GM18499 (cell line): ENCODE results near the gene RPS17.
"Not testable (repeated sequence)": the region's sequence is repeated elsewhere in the genome, so short reads cannot be mapped to it uniquely, and the experiment has no call there.

Source experiments
- ATAC-seq: cut with Tn5 transposase; IDR thresholded peaks from one replicate; pipeline ENCODE4 v1.9.1; 2021; ENCODE audit warnings: moderate number of reproducible peaks; ENCODE audit not compliant: insufficient read depth, unreplicated experiment

The RPS17 gene

GRCh38 chr15:82530606-82531379 lies 9.5 kb downstream of the RPS17 start:
- ATAC-seq = no peak

GRCh38 chr15:82530006-82530405 lies 10.3 kb downstream of the RPS17 start:
- ATAC-seq = no peak

DNA sequence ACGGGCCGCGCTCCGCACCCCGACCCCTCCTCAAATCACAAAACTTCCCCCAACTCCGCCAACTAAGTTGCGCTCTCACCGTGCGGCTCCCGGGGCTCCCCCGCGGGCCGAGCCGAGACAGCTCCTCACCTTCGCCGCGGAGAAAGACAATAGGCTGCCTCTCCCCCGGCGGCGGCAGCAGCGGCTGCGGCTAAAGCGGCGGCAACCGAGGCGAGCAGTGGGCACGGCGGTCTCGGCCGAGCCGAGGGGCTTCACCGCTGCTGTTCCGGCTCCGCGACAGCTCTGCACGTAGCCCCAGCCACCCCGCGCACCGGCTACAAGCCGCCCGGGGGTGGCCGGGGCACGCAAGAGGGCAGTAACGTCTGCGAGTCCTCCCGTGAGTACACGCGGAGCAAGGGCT lies 26.7 kb downstream of the RPS17 start:
- not testable (repeated sequence) for ATAC-seq

DNA sequence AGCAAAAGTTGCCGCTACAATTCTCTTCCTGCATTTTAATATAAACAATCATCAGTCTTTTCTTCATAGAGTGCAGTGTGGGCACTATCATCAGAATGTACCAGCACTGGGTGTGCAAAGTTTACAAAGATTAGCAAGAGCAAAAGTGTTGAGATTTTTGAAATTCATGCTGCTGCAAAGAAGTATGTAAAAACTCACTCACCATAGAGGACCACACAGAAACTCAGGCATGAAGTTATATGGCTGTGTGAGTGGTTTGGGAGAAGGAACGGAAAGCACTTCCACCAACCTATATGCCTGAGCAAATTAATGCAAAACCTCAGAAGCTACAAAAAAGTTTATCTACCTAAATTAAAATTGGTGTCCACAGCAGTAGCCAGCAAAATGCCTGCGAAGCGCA lies 32.6 kb downstream of the RPS17 start:
- not testable (repeated sequence) for ATAC-seq

- ATAC-seq = not testable (repeated sequence)
These were observed 33.2 kb downstream of the RPS17 start for GRCh38 chr15:82507087-82507486.

DNA sequence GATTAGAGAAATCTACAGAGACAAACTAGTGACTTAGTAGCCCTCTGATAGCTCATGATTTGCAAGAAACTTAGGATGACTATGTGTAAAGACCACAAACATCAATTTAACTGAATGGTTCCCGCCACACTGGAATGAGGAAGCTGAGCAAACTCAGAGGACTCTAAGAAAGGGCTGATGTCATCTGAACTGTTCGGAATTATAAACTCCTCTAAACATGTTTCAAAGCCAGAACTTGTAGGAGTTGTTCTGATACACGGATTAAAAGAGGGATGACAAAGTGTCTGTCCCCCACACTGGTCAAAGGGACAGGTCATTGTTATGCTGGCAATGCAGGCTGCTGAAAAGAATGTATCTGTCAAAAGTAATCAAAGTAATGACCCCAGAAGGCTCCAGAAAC lies 34.4 kb downstream of the RPS17 start:
- ATAC-seq = not testable (repeated sequence)

GRCh38 chr15:82504074-82504473 lies 36.2 kb downstream of the RPS17 start:
- not testable (repeated sequence) for ATAC-seq

GRCh38 chr15:82502700-82503339 lies 37.4 kb downstream of the RPS17 start:
- not testable (repeated sequence) for ATAC-seq

GRCh38 chr15:82500772-82501171 lies 39.5 kb downstream of the RPS17 start:
- not testable (repeated sequence) for ATAC-seq

- ATAC-seq = not testable (repeated sequence)
These were observed 42.3 kb downstream of the RPS17 start for GRCh38 chr15:82497978-82498377.

- not testable (repeated sequence) for ATAC-seq
These were observed 52.0 kb downstream of the RPS17 start for GRCh38 chr15:82488250-82488649.

DNA sequence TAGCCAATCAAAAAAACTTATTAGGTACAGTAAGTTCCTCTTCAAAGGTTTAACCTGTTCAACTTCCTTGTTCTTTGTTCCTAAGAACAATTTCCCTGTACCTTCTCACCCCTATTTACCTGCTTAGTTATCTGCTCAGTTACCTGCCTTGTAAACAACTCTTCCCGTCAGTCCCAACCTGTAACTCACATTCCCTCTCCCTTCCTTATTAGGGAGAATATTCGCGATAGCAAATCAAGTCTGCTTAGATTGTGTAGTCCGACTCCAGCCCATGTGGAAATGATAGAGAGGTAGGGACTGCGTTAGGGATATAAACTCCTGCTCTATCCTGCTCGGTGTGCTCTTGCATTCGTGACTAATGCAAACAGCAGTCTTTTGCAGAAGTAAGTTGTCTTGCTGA lies 53.2 kb downstream of the RPS17 start:
- ATAC-seq = not testable (repeated sequence)
